HFFc6 (cell line): ENCODE data around the gene CBX6. TPM values are rescaled to one million over a fixed set of nuclear protein-coding genes. Genes with fewer than 3 reads are reported as not detected.

Source experiments
- DNase-seq: peaks from one replicate; pipeline ENCODE4 v3.0.0-alpha.2; 2018
- H3K27ac Mint-ChIP-seq: 2 replicates; pipeline ENCODE4 v1.8.0; 2020; ENCODE audit warnings: mild to moderate bottlenecking, mixed read lengths
- H3K27me3 Mint-ChIP-seq: 2 replicates; pipeline ENCODE4 v1.8.0; 2021; ENCODE audit warnings: mild to moderate bottlenecking, moderate library complexity, mixed read lengths; ENCODE audit not compliant: insufficient read depth
- H3K36me3 Mint-ChIP-seq: 2 replicates; pipeline ENCODE4 v1.8.0; 2021; ENCODE audit warnings: low read depth, mixed read lengths
- H3K4me1 Mint-ChIP-seq: 2 replicates; pipeline ENCODE4 v1.8.0; 2020; ENCODE audit warnings: low read depth, mixed read lengths
- H3K4me3 Mint-ChIP-seq: 2 replicates; pipeline ENCODE4 v1.8.0; 2020; ENCODE audit warnings: mild to moderate bottlenecking, moderate library complexity, mixed read lengths
- H3K9me3 Mint-ChIP-seq: 2 replicates; pipeline ENCODE4 v1.8.0; 2020; ENCODE audit warnings: mild to moderate bottlenecking, mixed read lengths
- CTCF ChIP-seq: fragments of 200-600 bp; sonication (generic); IDR thresholded peaks from 2 replicates; pipeline ENCODE4 v1.5.0; 2021; ENCODE audit warnings: antibody characterized with exemption, mild to moderate bottlenecking
- total RNA-seq, 6 experiments: library from RNA; stranded (reverse); fragmentation: NEBNext Ultra II Directional; extraction: Animal tissue kit (Norgen Biotek cat#: 25700); gene quantifications; 2 replicates in 1 of 6; 3 replicates in 5 of 6; pipeline ENCODE4 v1.2.3, GENCODE V29; 2021

The CBX6 gene
- total RNA-seq, 6 experiments from 2014 or later = 72.0 to 91.5 (median 75.3) TPM

GRCh38 chr22:38862375-38863329 lies 9.4 kb downstream of the CBX6 start:
- H3K4me3 Mint-ChIP-seq = no peak overlapping the region
- no peaks in the 10 kb centered on the region for H3K36me3 Mint-ChIP-seq
- no peaks in the 10 kb centered on the region for H3K9me3 Mint-ChIP-seq
- TF ChIP-seq CTCF = no peak
- H3K4me1 Mint-ChIP-seq = no peaks in the 10 kb centered on the region
- peaks cover 2% of the 10 kb centered on the region for H3K27me3 Mint-ChIP-seq
- no peak overlapping the region for H3K27ac Mint-ChIP-seq
- DNase-seq = no peak

GRCh38 chr22:38861927-38862326 lies 10.1 kb downstream of the CBX6 start:
- DNase-seq = no peak
- no peak for TF ChIP-seq CTCF
- no peak overlapping the region for H3K27ac Mint-ChIP-seq
- peaks cover 2% of the 10 kb centered on the region for H3K27me3 Mint-ChIP-seq
- H3K4me3 Mint-ChIP-seq = no peak overlapping the region
- H3K9me3 Mint-ChIP-seq = no peaks in the 10 kb centered on the region
- H3K36me3 Mint-ChIP-seq = no peaks in the 10 kb centered on the region
- H3K4me1 Mint-ChIP-seq = no peaks in the 10 kb centered on the region

GRCh38 chr22:38861170-38861876 lies 10.7 kb downstream of the CBX6 start:
- no peaks in the 10 kb centered on the region for H3K4me1 Mint-ChIP-seq
- H3K9me3 Mint-ChIP-seq = no peaks in the 10 kb centered on the region
- no peaks in the 10 kb centered on the region for H3K36me3 Mint-ChIP-seq
- TF ChIP-seq CTCF = peak; percentile 58
- DNase-seq = peak; percentile 23
- H3K27ac Mint-ChIP-seq = no peak overlapping the region
- H3K4me3 Mint-ChIP-seq = no peak overlapping the region
- H3K27me3 Mint-ChIP-seq = peaks cover 2% of the 10 kb centered on the region

GRCh38 chr22:38860283-38861169 lies 11.5 kb downstream of the CBX6 start:
- H3K9me3 Mint-ChIP-seq = no peaks in the 10 kb centered on the region
- peaks cover 2% of the 10 kb centered on the region for H3K27me3 Mint-ChIP-seq
- no peak for TF ChIP-seq CTCF
- H3K4me3 Mint-ChIP-seq = no peak overlapping the region
- peak overlapping the region; percentile 42; the same call in 1 of the 2 replicates for H3K27ac Mint-ChIP-seq
- no peaks in the 10 kb centered on the region for H3K4me1 Mint-ChIP-seq
- no peaks in the 10 kb centered on the region for H3K36me3 Mint-ChIP-seq
- DNase-seq = no peak

GRCh38 chr22:38859581-38860282 lies 12.3 kb downstream of the CBX6 start:
- H3K27ac Mint-ChIP-seq = no peak overlapping the region
- H3K4me1 Mint-ChIP-seq = no peaks in the 10 kb centered on the region
- no peaks in the 10 kb centered on the region for H3K9me3 Mint-ChIP-seq
- peaks cover 2% of the 10 kb centered on the region for H3K27me3 Mint-ChIP-seq
- DNase-seq = no peak
- H3K36me3 Mint-ChIP-seq = no peaks in the 10 kb centered on the region
- TF ChIP-seq CTCF = no peak
- H3K4me3 Mint-ChIP-seq = no peak overlapping the region
